HuH-7.5 (cell line): ENCODE results near the gene ANXA4.
"Not testable (repeated sequence)": the region's sequence is repeated elsewhere in the genome, so short reads cannot be mapped to it uniquely, and the experiment has no call there.

Experiments
- DNase-seq: peaks from one replicate; pipeline ENCODE4 v3.0.0; 2011; ENCODE audit warnings: low spot score

Gene ANXA4

DNA sequence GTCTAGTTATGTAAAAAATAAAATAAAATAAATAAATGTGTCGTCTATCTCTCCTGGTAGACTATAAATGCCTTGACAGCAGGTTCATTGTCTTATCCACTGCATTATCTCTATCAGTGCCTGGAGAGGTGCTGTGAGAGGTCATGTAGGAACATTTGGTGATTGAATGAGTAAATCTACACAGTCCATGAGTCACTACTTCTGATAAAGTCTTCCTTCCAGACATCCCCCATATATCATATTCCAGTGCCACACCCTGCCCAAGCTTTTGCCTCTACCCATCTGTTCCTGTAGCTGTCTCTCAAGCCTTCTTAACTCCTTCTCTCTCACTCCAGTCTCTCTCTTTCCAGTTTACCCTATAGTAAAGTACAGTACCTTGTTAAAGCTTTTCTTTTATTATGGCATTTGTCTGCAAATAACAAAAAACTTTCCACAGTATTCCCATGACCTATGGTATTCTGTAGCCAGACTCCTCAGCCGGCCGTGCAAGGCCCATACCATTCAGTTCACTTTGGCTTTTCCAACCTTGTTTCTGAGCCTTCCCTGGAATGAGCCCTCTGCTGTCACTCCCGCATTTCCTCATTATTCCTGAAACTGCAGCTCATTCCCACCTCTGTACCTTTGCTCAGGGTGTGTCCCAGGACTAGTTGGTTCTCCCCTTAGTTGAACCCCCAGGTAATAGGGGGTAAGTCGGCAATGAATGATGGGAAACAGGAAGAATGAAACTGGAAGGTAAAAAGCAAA lies 37.5 kb downstream of the ANXA4 start:
- no peak for DNase-seq

DNA sequence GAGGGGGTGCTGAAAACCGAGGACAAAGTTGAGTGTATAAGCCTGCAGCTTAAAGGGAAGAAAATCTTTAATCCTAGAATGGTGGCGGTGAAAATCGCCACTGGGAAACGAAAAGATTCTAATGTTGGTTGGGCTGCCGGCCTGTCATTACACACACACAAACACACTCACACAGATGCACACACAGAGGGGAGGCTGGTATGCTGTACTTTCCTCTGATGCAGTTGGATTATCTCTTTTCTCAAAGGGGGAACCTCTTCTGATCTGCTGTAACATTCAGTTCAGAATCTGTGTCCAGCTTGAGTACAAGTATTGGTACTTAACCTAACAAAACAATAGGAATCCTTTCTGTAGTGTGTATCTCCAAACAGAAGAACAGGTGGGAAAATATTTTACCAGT lies 39.0 kb downstream of the ANXA4 start:
- no peak for DNase-seq

DNA sequence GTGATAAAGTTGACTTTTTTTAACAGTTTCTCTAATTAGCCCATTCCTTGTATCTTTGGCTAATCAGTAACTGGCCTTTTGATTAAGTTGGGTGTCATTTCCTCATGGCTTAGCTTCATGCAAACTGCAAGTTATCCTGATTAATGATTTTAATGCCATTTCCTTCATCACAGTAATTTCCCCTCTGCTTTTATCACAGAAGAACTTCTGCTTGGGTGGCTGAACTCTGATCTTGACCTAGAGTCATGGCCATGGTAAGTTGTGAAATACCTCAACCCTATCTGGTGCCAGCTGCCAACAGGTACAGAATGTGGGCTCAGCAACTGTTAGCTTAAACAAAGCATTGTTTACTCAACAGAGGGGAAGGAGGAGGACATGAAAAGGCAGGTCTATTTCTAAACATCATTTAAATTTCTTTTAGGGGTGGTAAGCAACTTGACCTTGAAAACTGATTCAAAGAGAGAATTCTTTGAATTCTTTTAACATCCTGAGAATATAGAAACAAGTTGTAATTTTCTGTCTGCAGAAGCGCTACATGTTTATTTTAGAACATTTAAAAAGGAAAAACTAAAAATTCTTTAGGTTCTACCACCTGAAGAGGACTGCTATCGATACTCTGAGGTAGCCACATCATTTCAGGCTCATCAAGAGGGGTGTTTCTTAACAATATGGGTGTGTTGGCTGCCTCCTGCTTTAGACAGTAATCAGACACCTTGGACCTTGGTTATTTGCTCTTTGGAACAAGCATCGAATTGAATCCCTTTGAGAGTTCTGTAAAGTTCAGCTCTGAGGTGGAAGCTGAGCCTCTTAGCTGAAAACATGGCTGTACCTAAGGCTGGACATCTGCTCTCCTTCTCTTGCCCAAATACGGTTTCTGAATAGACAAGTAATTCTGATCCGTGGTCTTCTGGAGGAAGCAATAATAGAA lies 39.7 kb downstream of the ANXA4 start:
- peak; percentile 57 for DNase-seq

DNA sequence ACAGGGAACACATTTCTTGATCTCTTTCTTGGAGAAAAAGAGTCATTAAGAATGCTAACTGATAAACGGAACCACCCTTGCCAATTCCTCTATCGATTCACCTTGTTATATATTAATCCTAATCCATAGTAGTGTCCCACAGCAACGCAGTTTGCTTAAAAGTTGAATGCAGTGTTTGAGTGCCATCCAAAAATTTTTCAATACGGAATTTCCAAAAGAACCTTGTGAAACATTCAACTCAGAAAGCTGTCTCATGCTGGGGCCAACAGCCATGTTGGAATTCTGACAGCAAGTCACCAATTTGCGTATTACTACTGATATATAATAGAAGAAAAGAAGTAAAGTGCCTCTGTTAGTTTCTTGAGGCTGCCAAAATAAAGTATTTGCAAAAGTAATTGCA lies 42.3 kb downstream of the ANXA4 start:
- DNase-seq, result no peak

DNA sequence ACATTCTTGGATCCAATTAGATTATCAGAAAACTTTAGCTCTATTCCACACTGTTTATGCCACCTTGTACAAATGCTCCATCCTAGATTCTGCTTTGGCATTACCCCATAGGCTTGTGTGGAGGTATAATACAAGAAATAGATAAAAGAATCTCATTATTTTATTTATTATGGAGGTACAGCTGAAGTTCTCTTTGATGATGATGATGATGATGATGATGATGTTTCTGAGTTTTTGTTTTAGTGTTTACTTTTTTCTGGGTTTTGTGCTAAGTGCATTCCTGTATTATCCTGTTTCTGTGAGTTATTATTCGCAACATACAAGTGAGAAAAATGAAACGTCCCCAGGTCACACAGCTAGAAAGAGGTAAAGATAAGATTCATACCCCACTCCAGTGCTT lies 43.4 kb downstream of the ANXA4 start:
- no peak for DNase-seq

DNA sequence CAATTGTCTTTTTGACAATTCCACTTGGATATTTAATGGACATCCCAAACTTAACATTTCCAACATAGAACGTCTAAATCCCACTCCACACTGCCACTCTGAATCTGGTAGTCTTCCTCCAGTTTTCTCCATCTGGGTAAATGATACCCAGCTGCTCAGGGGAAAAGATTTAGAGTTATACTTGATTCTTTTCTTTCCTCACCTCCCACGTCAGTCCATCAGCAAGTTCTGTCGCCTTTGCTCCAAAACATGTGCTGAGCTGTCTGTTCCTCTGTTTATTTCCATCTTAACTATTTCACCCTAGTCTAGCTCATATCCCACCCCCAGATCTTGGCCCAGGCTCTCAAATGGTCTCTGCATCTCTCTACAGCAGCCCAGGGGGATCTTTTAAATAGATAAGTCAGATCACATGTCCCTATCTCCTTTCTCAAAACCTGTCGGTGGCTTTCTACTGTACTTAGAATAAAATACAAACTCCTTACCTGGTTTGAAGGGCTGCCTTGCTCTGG lies 44.2 kb downstream of the ANXA4 start:
- DNase-seq, result no peak

DNA sequence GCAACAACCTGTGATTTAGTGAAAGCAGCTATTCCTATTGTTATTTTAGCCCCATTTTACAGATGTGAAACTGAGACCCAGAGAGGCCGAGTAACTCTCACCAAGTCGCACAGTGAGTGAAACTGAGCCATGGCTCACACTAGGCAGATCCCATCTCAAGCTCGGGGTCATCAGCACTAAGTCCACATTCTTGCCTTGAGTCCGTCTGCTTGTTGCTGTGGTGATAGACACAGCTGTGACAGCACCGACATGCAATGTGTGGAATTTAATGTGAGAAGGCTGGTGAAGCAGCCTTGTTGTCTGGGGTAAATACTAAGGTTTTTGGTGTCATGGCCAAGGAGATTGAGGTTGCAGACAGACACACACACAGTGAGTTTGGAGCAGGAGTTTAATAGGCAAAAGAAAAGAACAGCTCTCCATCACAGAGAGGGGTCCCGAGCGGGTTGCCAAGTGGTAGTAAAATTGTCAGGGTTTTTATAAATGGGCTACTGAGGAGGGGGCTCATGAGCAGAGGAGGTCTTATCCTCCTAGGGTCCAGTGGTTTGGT lies 47.3 kb downstream of the ANXA4 start:
- DNase-seq, result no peak

DNA sequence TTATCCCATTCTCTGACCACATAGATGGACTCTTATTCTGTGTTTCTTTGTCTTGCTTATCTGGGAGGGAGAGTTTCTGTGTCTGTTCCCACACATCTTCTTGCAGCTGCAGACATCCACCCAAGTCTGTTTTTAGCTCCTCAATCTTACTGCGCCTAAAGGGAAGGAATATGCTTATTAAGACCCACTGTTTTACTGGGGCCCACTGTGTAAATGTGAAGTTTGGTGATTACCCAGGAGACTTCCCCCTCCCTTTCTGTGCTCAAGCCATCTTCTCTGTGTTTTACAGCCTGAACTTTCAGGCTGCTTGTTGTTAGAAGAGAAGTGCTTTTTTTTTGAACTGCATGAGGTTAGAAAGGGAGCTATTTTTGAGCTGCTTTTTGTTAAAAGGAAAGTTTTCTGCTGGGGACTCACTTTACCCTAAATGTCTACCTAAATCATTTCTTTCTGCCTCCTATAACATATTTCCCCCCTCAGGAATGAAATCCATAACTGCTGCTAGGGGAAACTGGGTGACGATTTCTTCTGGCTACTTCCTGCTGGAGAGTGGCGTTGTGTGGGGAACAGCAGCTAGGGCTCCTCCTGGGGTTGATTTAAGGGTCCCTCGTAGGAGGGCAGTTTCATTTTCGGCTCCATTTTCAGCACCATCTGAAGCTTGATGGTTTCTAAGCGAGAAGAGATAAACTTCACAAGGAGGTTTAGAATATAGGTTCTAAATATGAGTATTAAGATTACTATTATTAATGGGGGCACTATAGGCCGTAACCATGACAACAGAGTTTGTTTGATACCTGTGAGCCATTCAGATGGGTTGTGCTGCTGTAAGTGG lies 48.1 kb downstream of the ANXA4 start:
- DNase-seq, result no peak

DNA sequence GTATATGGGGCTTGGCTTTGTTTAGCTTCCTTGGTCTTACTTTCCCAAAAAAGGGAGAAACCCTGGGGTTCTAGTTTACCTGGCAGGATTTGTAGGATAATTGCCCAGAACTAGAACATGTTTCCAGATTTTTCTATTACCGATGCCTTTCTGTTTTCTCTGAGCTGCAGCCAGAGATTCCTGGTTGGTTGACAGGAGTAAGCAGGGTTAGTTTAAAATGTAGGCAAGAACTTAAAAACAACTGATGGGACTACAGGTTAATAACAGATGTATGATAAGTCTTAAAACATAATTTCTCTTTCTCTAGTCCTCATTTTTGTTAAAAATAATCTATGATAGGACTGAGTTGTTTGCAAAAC lies 48.6 kb downstream of the ANXA4 start:
- DNase-seq, result no peak

DNA sequence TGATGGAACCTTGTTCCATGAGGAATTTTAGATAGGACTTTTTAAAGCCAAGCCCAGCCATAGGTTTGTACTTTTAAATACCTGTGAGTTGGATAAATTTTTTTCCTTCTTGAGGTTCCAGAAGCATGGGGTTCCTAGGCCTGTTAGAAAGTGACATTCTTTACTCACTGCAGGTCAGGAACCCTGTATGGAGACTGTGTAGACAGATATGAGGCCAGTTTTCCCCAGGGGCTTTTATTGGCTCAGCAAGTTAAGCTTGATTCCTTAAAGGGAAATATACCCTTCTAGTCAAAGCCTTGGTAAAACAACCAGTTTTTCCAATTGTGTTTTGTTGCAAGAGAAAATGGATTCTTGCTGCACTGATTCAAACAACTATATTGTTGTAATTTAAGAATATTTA lies 49.1 kb downstream of the ANXA4 start:
- no peak for DNase-seq

DNA sequence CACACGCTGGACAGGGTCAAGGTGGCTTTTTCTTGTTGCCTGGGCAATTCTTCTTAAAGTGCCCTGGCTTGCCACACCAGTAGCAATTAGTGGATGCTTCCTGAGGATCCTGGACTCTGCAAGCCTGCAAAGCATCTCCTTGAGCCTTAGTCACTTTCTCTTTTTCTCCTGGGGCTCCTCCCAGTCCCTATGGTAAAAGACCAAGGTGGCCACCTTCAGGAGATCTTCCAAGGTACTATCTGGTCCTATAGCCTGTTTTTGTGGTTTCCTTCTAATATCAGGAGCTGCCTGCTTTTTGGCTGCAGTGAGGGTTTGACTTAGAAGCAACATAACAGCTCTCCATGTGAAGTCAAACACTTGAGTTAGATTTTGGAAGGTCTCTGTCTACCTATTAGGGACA lies 54.2 kb downstream of the ANXA4 start:
- no peak for DNase-seq

DNA sequence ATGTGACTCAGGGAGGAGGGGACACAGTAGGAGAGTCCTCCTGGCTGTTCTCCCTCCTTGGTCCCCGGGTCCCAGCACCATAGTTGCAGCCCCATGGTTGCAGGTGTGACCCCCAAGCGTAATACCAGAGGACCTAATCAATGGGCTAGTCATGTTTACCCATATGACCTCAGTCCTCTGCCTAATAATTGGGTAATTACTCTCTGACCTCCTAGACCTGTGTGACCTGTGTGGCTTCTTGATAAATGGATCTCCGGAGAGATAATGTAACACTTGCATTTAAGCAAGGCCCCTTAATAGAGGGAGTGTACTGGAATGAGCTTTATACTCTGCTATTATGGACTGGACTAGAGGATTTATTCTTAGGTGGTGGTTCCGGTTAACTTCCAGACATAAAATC lies 55.3 kb downstream of the ANXA4 start:
- DNase-seq, result no peak

DNA sequence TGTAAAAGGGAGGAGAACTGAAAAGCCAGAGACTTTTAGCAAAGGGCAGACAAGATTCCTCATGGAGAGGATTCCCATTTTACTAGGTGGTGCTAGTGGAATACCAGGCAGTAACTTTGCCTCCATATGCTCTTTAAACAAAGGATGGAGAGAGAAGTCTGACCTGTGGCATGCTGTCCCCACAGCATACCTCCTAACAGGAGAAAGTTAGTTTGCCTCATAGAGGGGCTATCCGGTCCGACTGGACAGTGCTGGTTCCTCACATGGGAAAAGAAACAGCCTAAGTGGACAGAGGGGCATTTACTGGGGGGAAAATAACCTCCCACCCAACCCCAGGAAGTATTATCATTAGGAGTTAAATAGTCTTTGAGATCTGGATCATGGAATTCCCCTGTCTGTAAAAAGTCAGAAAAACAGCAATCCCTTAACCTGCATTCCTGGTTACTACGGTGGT lies 55.9 kb downstream of the ANXA4 start:
- DNase-seq, result no peak

DNA sequence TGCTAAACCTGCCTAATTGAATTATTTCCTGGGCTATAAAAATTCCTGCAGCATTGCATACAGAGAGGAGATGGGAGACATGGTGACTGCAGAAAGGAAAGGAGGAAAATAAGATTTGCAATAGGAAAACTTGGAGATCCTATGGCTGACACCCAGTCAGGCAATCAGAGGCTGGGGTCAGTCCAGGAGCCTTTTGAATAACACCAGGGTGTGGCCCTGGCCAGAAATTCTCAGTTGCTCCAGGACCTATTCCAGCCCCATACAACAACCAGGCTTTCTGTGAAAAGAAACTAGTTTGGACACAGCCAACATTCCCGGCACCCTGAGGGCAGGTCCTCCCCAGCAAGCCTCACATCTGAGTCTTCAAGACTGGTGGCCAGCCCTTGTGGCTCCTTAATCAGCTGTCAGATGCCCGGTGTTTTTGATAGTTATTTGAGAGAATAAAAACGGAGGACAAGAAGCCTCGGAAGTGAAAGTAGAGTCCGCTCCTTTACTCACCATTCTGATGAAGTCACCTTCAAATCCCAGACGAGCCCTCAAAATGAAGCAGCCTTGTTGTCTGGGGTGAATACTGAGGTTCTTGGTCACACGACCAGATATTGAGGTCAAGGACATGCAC lies 56.5 kb downstream of the ANXA4 start:
- DNase-seq, result no peak

DNA sequence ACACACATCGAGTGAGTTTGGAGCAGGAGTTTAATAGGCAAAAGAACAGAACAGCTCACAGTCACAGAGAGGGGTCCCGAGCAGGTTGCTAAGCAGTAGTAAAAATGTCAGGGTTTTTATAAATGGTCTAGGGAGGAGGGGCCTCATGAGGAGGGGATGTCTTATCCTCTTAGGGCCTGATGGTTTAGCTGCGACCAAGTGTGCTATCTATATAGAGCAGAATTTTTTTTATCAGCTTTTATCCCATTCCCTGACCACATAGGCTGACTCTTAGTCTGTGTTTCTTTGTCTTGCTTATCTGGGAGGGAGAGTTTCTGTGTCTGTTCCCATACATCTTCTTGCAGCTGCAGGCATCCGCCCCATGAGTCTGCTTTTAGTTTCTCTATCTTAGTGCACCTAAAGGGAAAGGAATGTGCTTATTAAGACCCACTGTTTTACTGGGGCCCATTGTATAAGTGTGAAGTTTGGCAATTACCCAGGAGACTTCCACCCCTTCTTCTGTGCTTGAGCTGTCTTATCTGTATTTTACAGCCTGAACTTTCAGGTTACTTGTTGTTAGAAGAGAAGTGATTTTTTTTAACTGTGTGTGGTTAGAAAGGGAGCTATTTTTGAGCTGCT lies 57.1 kb downstream of the ANXA4 start:
- no peak for DNase-seq

DNA sequence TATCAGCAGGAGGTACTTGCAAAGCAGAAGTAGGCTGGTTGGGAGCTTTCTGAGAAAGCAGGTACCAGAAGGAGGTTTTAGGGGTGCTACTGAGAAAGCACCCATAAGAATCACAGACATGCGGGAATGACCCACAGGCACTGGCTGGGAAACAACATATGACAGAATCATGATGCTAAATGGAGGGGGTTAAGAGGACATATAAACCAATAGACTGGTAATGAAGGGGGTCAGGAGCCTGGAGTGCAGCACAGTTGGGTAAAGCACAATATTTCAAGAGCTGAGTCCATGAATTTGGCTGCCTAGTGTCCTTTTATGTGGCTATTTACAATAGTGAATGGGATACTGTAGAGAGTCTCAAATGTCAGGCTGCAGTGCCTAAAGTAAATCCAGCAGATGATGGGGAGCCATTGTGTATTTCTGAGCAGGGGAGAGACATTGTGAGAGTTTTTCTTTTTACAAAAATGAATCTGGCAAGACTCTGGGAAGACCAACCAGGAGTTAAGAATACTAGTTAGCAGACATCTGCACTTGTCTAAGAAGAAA lies 59.9 kb downstream of the ANXA4 start:
- no peak for DNase-seq

DNA sequence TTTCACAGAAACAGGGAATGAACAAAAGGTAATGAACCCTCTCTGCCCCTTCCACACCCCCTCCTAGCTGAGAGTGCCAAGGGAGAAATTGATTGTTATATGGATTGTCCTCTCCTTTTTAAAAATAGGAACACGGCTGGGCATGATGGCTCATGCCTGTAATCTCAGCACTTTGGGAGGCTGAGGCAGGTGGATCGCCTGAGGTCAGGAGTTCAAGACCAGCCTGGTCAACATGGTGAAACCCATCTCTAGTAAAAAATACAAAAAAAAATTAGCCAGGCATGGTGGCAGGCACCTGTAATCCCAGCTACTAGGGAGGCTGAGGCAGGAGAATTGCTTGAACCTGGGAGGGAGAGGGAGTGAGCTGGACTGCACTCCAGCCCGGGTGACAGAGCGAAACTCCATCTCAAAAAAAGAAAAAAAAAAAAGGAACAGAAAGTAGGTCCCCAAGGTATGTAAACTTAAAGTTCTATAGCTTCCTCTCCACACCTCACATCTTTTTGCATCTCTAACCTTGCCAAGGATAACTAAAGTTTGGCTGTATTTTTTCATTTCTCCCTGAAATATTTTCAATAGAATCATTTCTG lies 60.9 kb downstream of the ANXA4 start:
- DNase-seq, result not testable (repeated sequence)

DNA sequence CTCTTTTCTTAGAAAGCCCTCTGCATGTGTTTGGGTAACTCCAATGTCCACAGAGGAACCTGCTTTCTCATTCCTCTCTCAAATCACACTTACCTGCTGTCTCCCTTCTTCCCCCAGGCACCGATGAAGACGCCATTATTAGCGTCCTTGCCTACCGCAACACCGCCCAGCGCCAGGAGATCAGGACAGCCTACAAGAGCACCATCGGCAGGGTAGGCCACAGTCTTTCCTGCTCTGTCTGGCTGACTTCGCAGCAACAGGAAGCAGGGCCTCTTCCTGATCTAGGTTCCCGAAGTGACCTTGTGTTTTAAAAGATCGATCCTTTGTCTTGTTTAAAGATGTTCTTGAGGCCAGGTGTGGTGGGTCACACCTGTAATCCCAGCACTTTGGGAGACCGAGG lies 62.5 kb downstream of the ANXA4 start:
- no peak for DNase-seq

DNA sequence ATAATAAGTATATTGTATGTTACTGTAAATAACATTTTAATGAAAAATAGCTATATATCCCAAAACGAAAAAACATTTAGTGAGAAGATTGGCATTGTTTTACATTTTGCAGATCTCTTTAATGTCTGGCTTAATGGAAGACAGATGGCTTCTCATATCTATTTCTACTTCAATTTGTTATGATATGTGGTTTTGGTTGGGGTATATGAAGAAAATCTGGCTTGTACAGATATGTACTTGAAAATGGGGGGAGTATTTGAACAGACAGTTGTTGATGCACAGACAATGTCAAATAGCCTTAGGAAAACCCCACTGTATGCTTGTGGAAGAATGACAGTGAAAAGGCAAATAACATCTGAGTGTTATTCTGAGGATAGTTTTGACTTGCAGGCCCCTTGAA lies 64.0 kb downstream of the ANXA4 start:
- DNase-seq, result no peak

DNA sequence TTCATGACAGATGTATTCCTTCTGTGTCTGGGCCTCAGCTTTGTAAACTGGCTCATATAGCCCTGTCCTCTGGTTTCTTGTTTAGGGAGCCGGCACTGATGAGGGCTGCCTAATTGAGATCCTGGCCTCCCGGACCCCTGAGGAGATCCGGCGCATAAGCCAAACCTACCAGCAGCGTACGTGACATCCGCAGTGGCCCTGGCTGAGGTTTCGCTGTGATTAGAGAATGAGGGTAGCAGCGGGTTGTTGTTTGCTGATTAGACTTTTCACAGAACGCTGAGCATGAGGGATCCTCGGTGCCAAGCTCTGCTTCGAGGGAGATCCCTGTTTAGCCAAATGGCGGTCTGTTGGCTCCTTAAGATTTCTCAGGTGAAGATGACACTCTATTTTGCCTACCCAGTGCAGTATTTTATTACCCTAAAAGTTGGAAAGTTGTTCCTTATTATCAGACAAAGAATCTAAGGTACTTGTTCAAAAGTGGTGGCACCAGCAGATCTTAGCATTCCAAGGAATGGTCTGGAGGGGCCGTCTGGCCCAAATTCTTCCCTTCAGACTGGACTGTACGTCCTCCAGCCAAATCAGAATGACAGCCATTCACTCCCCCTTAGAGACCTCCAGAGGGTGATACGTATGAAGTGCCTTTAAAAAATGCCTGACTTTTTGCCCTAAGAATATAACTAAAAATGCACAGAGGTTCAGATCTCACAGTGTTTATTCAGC lies 66.0 kb downstream of the ANXA4 start:
- no peak for DNase-seq
